Measurements from ENCODE around the gene OR10G8. TPM values are rescaled to one million over a fixed set of nuclear protein-coding genes. Genes with fewer than 3 reads are reported as not detected.

Gene OR10G8
- total and polyA plus RNA-seq, 11 donors, result not detected

DNA sequence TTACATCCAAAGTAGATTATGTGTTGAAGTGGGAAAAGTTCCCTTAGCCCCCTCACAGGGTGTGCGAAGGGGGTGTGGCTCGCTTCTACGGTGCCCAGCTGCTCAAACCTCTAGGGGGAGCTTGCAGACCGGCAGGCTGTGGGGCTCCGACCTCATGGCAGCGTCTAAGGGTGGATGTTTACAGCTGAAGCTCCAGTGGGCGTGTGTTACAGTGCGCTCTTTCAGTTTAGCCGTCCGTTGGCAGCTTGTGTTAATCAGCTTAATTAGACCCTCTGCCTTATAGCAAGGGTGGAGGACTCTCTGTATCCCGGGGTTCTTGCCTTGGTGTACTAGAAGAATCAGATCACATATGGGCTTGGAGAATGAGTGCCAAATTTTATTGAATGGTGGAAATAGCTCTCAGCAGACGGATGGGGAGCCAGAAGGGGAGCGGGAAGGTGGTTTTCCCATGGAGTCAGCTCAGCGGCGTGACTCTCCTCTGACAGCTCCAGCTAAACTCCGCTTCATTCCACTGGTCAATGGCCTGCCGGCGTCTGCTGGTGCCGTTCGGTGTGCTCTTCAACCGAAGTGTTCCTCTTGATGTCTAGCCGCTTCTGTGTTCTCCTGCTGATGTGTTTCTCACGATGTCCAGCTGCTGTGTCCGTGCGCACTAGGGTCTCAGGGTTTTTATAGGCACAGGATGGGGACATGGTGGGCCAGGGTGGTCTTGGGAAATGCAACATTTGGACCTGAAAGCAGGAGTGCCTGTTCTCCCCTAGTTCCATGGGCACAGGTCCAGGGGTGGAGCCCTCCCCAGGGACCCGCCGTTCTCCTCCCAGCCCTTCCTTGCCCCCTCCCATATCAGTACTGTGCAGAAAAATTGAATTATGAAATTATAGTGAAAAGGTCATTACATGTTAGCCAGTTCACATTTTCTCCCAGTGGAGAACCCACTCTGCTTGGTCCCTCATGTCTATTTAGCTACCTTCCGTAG, 43.1 kb downstream of the OR10G8 start:
- Histone ChIP-seq H3K9me3 (no peaks in the 10 kb centered on the region), H3K36me3 (no peaks in the 10 kb centered on the region), H3K27ac (no peak overlapping the region), H3K4me3 (peak overlapping the region in 1 of 12 donors; percentile 17), H3K27me3 (peaks cover 0 to 74% (median 12%) of the 10 kb centered on the region in 9 donors), H3K4me1 (peaks cover 0 to 12% (median 0%) of the 10 kb centered on the region in 12 donors)
- WGBS, 4 donors, result 31 to 43% (median 36%) methylated on average over 28 of the region's 28 CpGs
- intact Hi-C loops (cut with DNase I), result loop anchor here (5.0 to 10.0 kb wide), 4 partner anchors 125 to 518 kb away; no protein-coding TSS in a partner anchor
- TF ChIP-seq POLR2A (IDR thresholded peaks at IDR 0.05) (no peak), CTCF (IDR thresholded peaks at IDR 0.05) (peak in 6 of 12 donors; percentile 12 to 42 (median 34))
- ATAC-seq (peak in 3 of 4 donors; percentile 56 to 70 (median 70)), DNase-seq (peak in 1 of 5 donors; percentile 11)

DNA sequence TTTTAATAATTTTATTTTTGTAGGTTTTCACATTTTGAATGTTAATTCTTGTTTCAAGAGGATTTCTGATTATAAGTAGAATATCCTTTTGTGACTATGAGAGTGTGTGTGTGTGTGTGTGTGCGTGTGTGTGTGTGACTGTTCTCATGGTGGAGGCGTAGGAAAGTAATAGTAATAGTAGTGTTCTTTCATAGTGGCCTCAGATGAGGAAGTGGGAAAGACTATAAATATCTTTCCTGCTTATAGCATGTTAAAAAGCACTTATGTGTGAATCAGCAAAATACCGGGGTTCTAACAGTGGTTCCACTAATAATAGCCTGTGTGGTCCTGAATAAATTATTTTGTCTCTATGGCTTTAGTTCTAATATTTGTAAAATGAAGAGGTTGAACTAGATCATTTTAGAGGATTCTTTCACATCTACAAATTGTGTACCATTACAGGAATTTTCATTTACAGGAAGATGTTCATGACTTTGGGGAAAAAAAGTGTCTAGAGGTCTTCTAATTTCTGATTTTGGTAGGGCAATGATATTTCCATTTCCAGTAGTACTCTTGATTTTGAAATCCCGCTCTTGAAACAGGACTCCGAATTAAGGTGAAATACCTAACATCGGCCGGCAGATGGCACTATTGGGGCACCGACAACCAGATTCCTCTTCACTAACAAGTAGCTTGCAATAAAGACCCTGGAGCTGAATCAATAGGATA, 44.5 kb downstream of the OR10G8 start:
- 3 to 9% (median 3%) methylated on average over 8 of the region's 8 CpGs for WGBS, 4 donors
- no peaks in the 10 kb centered on the region for H3K9me3 ChIP-seq
- no peak overlapping the region for H3K27ac ChIP-seq
- DNase-seq, result peak in 4 of 5 donors; percentile 32 to 71 (median 44)
- peak in 2 of 4 donors; percentile 26 to 43 for ATAC-seq
- H3K27me3 ChIP-seq, result peaks cover under 1 to 74% (median 14%) of the 10 kb centered on the region in 9 donors
- peaks cover 0 to 19% (median 0%) of the 10 kb centered on the region in 12 donors for H3K4me1 ChIP-seq
- peak; percentile 66 to 85 (median 74) for TF ChIP-seq CTCF (IDR thresholded peaks at IDR 0.05)
- TF ChIP-seq POLR2A (IDR thresholded peaks at IDR 0.05), result no peak
- H3K4me3 ChIP-seq, result no peak overlapping the region
- intact Hi-C loops (cut with DNase I), result loop anchor here in 9 of 10 donors (5.0 to 10.0 kb wide), 4 partner anchors 124 to 516 kb away; no protein-coding TSS in a partner anchor
- no peaks in the 10 kb centered on the region for H3K36me3 ChIP-seq

GRCh38 chr11:124071623-124071948, 45.0 kb downstream of the OR10G8 start:
- ATAC-seq, result no peak
- H3K27me3 ChIP-seq, result peaks cover 3 to 74% (median 19%) of the 10 kb centered on the region in 9 donors
- 57 to 70% (median 69%) methylated on average over 4 of the region's 4 CpGs for WGBS, 4 donors

More at GRCh38 chr11:124071623-124071948, 45.0 kb downstream of the OR10G8 start:
- intact Hi-C loops (cut with DNase I), result loop anchor here in 9 of 10 donors (5.0 to 10.0 kb wide), 4 partner anchors 123 to 516 kb away; no protein-coding TSS in a partner anchor
- Histone ChIP-seq H3K27ac (no peak overlapping the region), H3K36me3 (no peaks in the 10 kb centered on the region), H3K4me3 (no peak overlapping the region), H3K4me1 (peaks cover 0 to 24% (median 0%) of the 10 kb centered on the region in 12 donors), H3K9me3 (no peaks in the 10 kb centered on the region)
- TF ChIP-seq CTCF (IDR thresholded peaks at IDR 0.05), result no peak
- no peak for TF ChIP-seq POLR2A (IDR thresholded peaks at IDR 0.05)
- DNase-seq, result no peak
